CD14-positive monocyte (primary cell): ENCODE data around the gene FGD4. TPM values are rescaled to one million over a fixed set of nuclear protein-coding genes. Genes with fewer than 3 reads are reported as not detected.
A peak's percentile ranks its signal among the peaks of the same experiment; 100 is the strongest.

ENCODE experiments used
- DNase-seq, 3 donors: peaks; one replicate each; pipeline ENCODE4 v3.0.0-alpha.2; 2011 to 2022
- H2AFZ ChIP-seq: 2 replicates; pipeline ENCODE4 v1.6.0; 2012; ENCODE audit warnings: mild to moderate bottlenecking, low read depth, low read length, inconsistent platforms; ENCODE audit not compliant: insufficient read depth, poor library complexity, severe bottlenecking
- H3K27ac ChIP-seq, 2 donors: 1 replicate in 1 of 2; 2 replicates in 1 of 2; pipeline ENCODE4 v1.5.1; 2012 to 2013; ENCODE audit warnings: low read length in 2 of 2, control low read depth in 1 of 2, inconsistent platforms in 1 of 2, low read depth in 1 of 2, mild to moderate bottlenecking in 1 of 2
- H3K27me3 ChIP-seq, 2 donors: one replicate each; pipeline versions ENCODE4 v1.6.0 to v1.6.1; 2011 to 2013; ENCODE audit warnings: low read length in 2 of 2; ENCODE audit not compliant: control insufficient read depth in 2 of 2, insufficient read depth in 2 of 2
- H3K36me3 ChIP-seq, 2 donors: replicated peaks in 1 of 2; 1 replicate in 1 of 2; 2 replicates in 1 of 2; pipeline versions ENCODE4 v1.5.1 to v1.6.1; 2012 to 2013; ENCODE audit warnings: low read length in 2 of 2, control low read depth in 1 of 2, inconsistent platforms in 1 of 2, mild to moderate bottlenecking in 1 of 2; ENCODE audit not compliant: insufficient read depth in 2 of 2, control insufficient read depth in 1 of 2
- H3K4me1 ChIP-seq, 2 donors: 1 replicate in 1 of 2; 2 replicates in 1 of 2; pipeline versions ENCODE4 v1.5.1 to v1.6.1; 2012 to 2013; ENCODE audit warnings: low read length in 2 of 2, control low read depth in 1 of 2, inconsistent platforms in 1 of 2, mild to moderate bottlenecking in 1 of 2, moderate library complexity in 1 of 2; ENCODE audit not compliant: insufficient read depth in 2 of 2, control insufficient read depth in 1 of 2
- H3K4me2 ChIP-seq: replicated peaks from 2 replicates; pipeline ENCODE3; 2012; ENCODE audit warnings: low read length, moderate library complexity, mild to moderate bottlenecking; ENCODE audit not compliant: poor library complexity, severe bottlenecking; ENCODE audit errors: extremely low read depth
- H3K4me3 ChIP-seq, 3 experiments: fragments of 200-600 bp in 1 of 3; sonication (generic) in 1 of 3; replicated peaks in 1 of 3; 1 replicate in 2 of 3; 2 replicates in 1 of 3; pipeline ENCODE4 v1.5.1; 2011 to 2013; ENCODE audit warnings: low read length in 3 of 3, mild to moderate bottlenecking in 3 of 3, control low read depth in 2 of 3, low read depth in 2 of 3, inconsistent platforms in 1 of 3, moderate library complexity in 1 of 3
- H3K79me2 ChIP-seq: 2 replicates; pipeline ENCODE4 v1.6.0; 2012; ENCODE audit warnings: mild to moderate bottlenecking, control low read depth, inconsistent platforms, low read length, moderate library complexity; ENCODE audit not compliant: insufficient read depth
- H3K9ac ChIP-seq: 2 replicates; pipeline ENCODE4 v1.6.0; 2017; ENCODE audit warnings: low read length, mild to moderate bottlenecking; ENCODE audit not compliant: insufficient read depth, poor library complexity, severe bottlenecking
- H3K9me3 ChIP-seq, 2 donors: replicated peaks in 1 of 2; 1 replicate in 1 of 2; 2 replicates in 1 of 2; pipeline versions ENCODE4 v1.5.1 to v1.6.1; 2012 to 2013; ENCODE audit warnings: low read length in 2 of 2, control low read depth in 1 of 2; ENCODE audit not compliant: control insufficient read depth in 1 of 2, insufficient read depth in 1 of 2
- H4K20me1 ChIP-seq: 2 replicates; pipeline ENCODE4 v1.6.0; 2012; ENCODE audit warnings: mild to moderate bottlenecking, low read length, control low read depth, moderate library complexity; ENCODE audit not compliant: insufficient read depth
- H3K27ac Mint-ChIP-seq, 7 donors: one replicate each; pipeline ENCODE4 v1.8.0; 2020; ENCODE audit warnings: mild to moderate bottlenecking in 7 of 7, mixed read lengths in 7 of 7, moderate library complexity in 6 of 7, inconsistent platforms in 2 of 7
- H3K27me3 Mint-ChIP-seq, 3 donors: one replicate each; pipeline ENCODE4 v1.8.0; 2021 to 2022; ENCODE audit warnings: low read depth in 3 of 3, mild to moderate bottlenecking in 3 of 3, mixed read lengths in 3 of 3, moderate library complexity in 3 of 3, inconsistent platforms in 1 of 3
- H3K36me3 Mint-ChIP-seq, 2 donors: one replicate each; pipeline ENCODE4 v1.8.0; 2020; ENCODE audit warnings: mixed read lengths in 2 of 2, inconsistent platforms in 1 of 2, mild to moderate bottlenecking in 1 of 2
- H3K4me1 Mint-ChIP-seq: one replicate; pipeline ENCODE4 v1.8.0; 2020; ENCODE audit warnings: mild to moderate bottlenecking, mixed read lengths
- H3K4me3 Mint-ChIP-seq, 2 donors: one replicate each; pipeline ENCODE4 v1.8.0; 2020; ENCODE audit warnings: mild to moderate bottlenecking in 2 of 2, mixed read lengths in 2 of 2, moderate library complexity in 1 of 2
- H3K9me3 Mint-ChIP-seq, 7 donors: one replicate each; pipeline ENCODE4 v1.8.0; 2020 to 2022; ENCODE audit warnings: mixed read lengths in 7 of 7, mild to moderate bottlenecking in 6 of 7, moderate library complexity in 6 of 7, inconsistent platforms in 2 of 7
- WGBS: methylation state at CpG from one replicate; pipeline ENCODE4 v1.1.5; 2013; ENCODE audit warnings: missing lambda C conversion rate; ENCODE audit not compliant: insufficient coverage; 5-methylcytosine and 5-hydroxymethylcytosine counted together
- intact Hi-C, 2 donors: fragments of 100-400 bp; cut with micrococcal nuclease; formaldehyde crosslinking; loops; one replicate each; pipeline versions ENCODE4 v1.15.0 to v1.15.1; 2023
- polyA plus RNA-seq, 3 donors: library from polyadenylated mRNA; depleted of rRNA in 1 of 3; unstranded in 2 of 3; stranded (reverse) in 1 of 3; fragments of 300-500 nt in 2 of 3; fragments of >200 nt in 1 of 3; fragmentation: Illumina TruSeq in 2 of 3; gene quantifications; 1 replicate in 2 of 3; 2 replicates in 1 of 3; pipeline ENCODE4 v1.2.3, GENCODE V29; 2012 to 2021
- TF ChIP-seq, protein P1 (sequence below): fragments of 200-600 bp; IDR thresholded peaks from one replicate; pipeline ENCODE4 v1.8.0; 2022; ENCODE audit warnings: antibody characterized with exemption, mild to moderate bottlenecking

FGD4 gene
- polyA plus RNA-seq, 3 donors = 5.3 to 34.4 (median 6.0) TPM

DNA sequence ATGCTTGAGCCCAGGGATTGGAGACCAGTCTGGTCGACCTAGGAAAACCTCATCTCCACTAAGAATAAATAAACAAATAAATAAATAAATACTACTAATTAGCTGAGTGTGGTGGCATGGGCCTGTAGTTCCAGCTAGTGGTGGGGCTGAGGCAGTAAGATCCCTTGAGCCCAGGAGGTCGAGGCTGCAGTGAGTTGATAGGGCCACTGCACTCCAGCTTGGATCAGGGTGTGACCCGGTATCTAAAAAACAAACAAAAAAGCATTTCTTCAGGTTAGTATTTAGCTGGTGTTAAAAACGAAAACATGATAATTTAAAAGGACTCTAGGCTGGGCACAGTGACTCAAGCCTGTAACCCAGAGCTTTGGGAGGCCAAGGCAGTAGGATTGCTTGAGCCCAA lies 1.2 kb upstream of the FGD4 start:
- Histone ChIP-seq H3K4me1 (peaks cover 22 to 49% of the 10 kb centered on the region in 2 donors), H4K20me1 (no peaks in the 10 kb centered on the region), H3K79me2 (peaks cover 3% of the 10 kb centered on the region), H3K9me3 (no peaks in the 10 kb centered on the region), H3K27me3 (peaks cover 0 to 24% of the 10 kb centered on the region in 2 donors), H3K36me3 (no peaks in the 10 kb centered on the region), H2AFZ (peak overlapping the region; percentile 94), H3K27ac (no peak overlapping the region), H3K9ac (no peak overlapping the region), H3K4me3 (no peak overlapping the region), H3K4me2 (no peak overlapping the region)
- peak overlapping the region; percentile 68 to 87 for H3K4me3 Mint-ChIP-seq
- WGBS = 100% methylated on average over 1 of the region's 4 CpGs
- TF ChIP-seq, protein P1, sequence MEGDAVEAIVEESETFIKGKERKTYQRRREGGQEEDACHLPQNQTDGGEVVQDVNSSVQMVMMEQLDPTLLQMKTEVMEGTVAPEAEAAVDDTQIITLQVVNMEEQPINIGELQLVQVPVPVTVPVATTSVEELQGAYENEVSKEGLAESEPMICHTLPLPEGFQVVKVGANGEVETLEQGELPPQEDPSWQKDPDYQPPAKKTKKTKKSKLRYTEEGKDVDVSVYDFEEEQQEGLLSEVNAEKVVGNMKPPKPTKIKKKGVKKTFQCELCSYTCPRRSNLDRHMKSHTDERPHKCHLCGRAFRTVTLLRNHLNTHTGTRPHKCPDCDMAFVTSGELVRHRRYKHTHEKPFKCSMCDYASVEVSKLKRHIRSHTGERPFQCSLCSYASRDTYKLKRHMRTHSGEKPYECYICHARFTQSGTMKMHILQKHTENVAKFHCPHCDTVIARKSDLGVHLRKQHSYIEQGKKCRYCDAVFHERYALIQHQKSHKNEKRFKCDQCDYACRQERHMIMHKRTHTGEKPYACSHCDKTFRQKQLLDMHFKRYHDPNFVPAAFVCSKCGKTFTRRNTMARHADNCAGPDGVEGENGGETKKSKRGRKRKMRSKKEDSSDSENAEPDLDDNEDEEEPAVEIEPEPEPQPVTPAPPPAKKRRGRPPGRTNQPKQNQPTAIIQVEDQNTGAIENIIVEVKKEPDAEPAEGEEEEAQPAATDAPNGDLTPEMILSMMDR = no peak
- peaks cover 40% of the 10 kb centered on the region for H3K4me1 Mint-ChIP-seq
- peaks cover 12 to 34% (median 33%) of the 10 kb centered on the region in 3 donors for H3K27me3 Mint-ChIP-seq
- H3K36me3 Mint-ChIP-seq = peaks cover 2 to 3% of the 10 kb centered on the region in 2 donors
- intact Hi-C loops = no loop called here
- H3K9me3 Mint-ChIP-seq = peaks cover 0 to 10% (median 0%) of the 10 kb centered on the region in 7 donors
- H3K27ac Mint-ChIP-seq = no peak overlapping the region
- no peak for DNase-seq

GRCh38 chr12:32398816-32399369 lies 465 bp upstream of the FGD4 start:
- 3% methylated on average over 35 of the region's 36 CpGs for WGBS
- Histone ChIP-seq H4K20me1 (no peaks in the 10 kb centered on the region), H2AFZ (peak overlapping the region; percentile 94), H3K27me3 (peaks cover 0 to 24% of the 10 kb centered on the region in 2 donors), H3K4me3 (peak overlapping the region; percentile 54 to 85 (median 55)), H3K27ac (no peak overlapping the region), H3K9me3 (no peaks in the 10 kb centered on the region), H3K36me3 (no peaks in the 10 kb centered on the region), H3K4me2 (peak overlapping the region; percentile 90), H3K4me1 (peaks cover 30 to 56% of the 10 kb centered on the region in 2 donors), H3K9ac (peak overlapping the region; percentile 61), H3K79me2 (peaks cover 3% of the 10 kb centered on the region)
- Mint-ChIP-seq H3K27ac (peak overlapping the region in 2 of 7 donors; percentile 28 to 46), H3K4me3 (peak overlapping the region; percentile 87 to 97), H3K27me3 (peaks cover 12 to 34% (median 32%) of the 10 kb centered on the region in 3 donors), H3K4me1 (peaks cover 47% of the 10 kb centered on the region), H3K9me3 (peaks cover 0 to 10% (median 0%) of the 10 kb centered on the region in 7 donors), H3K36me3 (peaks cover 2 to 3% of the 10 kb centered on the region in 2 donors)
- no peak for DNase-seq
- intact Hi-C loops = no loop called here
- TF ChIP-seq, protein P1 = no peak
